NCI-H526 (cell line): ENCODE results near the gene INPP5J.
"Not testable (repeated sequence)": the region's sequence is repeated elsewhere in the genome, so short reads cannot be mapped to it uniquely, and the experiment has no call there.

Source experiments
- DNase-seq, 2 experiments: peaks; one replicate each; lab custom pipeline; 2025; lab: John Stamatoyannopoulos, UW

The INPP5J gene

DNA sequence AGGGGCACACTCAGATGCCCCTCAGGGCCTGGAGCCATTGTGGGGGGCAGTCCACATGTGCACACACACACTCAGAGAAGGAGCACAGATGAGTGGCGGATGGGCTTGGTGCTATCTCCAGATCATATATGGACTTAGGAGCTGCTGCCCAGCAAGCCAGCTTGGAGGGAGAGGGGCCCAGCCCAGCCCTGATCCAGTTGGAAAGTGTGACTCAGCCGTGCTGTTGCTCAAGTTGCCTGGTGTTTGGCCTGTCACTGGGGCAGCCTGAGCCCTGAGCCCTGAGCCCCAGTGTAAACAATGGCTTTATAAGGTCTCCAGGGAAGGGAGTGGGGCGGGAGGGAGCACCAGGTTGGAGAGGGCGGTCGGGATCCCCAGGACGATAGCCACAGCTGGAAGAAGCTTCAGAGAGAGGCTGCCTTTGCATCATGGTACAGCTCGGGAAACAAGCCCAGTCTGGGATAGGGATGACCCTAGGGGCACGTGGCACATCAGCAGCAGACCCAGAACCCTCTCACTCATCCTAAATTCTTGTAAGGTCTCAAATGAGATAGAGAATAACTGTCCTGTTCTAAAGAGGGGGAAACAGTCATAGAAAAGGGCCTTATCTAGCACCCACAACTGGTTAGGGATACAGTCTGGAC is 20.2 kb upstream of the INPP5J start:
- no peak for DNase-seq

DNA sequence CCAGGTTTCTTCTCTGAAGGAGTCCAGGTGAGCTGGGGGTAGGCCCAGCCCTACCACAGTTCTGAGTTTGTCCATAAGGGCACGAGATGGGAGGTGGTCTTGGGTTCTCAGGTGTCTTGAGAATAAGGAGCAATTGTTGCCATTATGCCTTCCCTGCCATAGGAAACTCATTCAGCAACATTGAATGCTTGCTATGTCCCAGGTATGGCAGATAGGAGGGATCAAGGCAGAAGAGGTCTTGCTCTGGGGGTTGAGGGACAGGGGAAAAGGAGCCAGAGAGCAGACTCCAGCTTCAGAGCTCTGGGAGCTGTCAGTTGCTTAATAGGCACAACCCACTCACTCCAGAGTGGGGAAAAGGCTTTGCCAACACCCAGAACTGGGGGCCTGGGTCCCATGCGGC is 19.7 kb upstream of the INPP5J start:
- DNase-seq = no peak

DNA sequence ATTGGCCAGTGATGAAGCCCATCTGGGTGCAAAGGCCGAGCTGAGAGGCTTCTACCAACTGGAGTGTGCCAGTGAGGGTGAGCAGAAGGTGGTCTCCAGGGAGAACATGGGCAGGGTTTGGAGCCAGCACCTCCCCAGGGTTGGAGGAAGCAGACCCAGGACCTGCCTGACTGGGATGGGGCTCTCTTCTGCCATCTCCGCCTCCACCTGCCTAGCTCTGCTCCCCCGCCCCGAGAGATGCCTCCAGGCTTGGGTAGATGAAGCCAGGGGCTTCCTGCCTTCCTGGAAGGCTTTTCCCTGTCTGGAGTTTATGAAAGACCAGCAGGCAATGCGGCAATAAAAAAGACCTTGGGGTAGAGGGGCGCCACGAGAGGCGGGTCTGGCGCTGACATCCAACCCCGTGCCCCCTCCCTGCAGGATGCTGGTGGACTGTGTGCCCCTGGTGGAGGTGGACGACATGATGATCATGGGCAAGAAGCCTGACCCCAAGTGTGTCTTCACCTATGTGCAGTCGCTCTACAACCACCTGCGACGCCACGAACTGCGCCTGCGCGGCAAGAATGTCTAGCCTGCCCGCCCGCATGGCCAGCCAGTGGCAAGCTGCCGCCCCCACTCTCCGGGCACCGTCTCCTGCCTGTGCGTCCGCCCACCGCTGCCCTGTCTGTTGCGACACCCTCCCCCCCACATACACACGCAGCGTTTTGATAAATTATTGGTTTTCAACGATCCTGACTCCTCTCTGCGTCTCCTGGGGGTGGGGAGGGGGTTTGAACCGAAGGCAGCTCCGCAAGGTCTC is 18.7 kb upstream of the INPP5J start:
- DNase-seq = no peak

DNA sequence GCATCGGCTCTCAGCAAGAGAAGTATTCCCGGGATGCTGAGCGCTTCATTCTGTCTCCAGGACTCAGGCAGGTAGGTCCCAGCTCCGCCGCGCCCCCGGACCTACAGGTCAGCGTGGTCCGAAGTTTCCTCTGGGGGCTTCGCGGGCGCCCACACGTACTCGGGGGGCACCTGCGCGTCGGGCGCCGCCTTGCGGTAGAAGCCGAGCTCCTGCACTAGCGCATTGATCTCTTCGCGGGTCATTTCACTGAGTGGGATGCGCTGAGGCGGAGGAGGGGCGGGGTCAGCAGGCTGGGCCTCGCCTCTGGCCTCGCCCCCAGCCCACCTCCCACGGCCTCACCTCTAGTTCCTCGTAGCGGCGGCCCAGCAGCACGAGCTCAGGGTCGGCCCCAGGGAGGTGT is 17.9 kb upstream of the INPP5J start:
- DNase-seq = no peak

DNA sequence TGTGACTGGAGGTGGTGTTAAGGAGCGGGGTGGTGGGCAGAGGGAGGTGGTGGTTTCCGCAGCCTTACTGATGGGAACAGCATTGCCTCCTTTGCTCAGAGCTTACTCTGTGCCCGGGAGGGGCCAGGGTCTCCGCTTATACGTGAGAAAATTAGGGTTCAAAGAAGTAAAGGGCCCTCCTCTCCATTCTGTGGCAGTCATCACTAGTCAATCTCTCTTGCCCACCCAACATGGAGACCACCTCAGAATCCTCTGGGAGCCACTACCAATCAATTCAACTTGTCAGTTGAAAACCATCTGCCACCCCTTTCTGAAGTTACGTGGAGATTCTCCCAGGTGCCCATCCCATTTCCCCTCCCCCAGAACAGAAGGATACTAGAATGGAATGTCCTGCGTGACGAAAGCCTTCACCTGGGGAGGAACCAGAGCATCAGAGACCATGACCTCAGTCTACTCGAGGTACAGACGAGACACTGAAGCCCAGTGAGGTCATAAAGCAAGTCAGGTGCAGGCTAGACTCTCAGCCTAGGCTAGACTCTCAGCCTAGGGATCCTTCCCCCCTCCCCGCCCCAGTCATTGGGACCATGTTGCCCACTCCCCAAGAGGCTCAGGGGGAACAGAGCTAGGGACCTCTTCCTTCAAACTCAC is 17.4 kb upstream of the INPP5J start:
- no peak for DNase-seq

DNA sequence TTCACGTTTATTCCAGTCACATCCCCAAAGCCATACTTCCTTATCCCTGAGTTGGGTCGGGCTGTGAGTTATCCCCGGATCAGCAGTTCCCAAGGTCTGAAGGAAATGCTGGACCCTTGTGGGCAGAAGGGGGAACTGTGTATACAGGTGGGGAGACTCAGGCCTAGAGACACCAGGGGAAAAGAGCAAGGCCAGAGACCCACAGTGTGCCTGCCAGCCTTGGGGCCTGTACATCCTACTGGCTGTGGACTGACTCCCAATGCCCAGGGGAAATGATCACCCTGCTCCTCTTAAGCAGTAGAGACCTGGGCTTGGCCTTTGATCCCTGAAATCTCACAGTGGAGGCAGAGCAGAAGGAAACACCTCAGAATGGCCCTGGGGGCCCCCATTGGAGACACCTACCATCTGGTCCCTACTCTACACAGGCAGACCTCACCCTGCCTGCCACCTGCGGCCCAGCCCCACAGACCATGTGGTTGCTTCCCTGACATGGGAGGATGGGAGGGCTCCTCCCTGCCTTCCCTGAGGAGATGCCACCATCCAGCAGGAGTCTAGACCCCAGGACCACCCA is 16.7 kb upstream of the INPP5J start:
- peak in 1 of 2 experiments; percentile 15 for DNase-seq

DNA sequence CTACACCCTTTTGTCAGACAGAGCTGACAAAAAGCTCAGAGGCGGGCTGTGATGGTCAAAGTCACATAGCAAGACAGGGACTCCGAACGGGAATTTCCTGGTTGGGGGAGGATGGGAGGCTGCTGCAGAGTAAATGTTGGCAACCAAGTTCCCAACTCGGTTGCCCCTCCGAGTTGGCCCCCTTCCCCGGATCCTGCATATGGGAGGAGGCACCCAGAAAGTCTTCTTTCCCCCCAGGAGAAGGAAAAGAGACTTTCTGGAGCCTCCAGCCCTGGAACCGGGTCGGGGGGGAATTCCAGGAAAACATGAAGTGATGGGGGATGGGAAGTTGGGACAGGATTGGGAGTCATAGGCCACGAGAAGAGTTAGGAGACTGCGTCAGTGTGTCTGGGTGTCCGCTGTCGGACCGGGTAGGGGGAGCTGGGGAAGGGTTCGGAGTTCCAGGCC is 16.0 kb upstream of the INPP5J start:
- DNase-seq = no peak

DNA sequence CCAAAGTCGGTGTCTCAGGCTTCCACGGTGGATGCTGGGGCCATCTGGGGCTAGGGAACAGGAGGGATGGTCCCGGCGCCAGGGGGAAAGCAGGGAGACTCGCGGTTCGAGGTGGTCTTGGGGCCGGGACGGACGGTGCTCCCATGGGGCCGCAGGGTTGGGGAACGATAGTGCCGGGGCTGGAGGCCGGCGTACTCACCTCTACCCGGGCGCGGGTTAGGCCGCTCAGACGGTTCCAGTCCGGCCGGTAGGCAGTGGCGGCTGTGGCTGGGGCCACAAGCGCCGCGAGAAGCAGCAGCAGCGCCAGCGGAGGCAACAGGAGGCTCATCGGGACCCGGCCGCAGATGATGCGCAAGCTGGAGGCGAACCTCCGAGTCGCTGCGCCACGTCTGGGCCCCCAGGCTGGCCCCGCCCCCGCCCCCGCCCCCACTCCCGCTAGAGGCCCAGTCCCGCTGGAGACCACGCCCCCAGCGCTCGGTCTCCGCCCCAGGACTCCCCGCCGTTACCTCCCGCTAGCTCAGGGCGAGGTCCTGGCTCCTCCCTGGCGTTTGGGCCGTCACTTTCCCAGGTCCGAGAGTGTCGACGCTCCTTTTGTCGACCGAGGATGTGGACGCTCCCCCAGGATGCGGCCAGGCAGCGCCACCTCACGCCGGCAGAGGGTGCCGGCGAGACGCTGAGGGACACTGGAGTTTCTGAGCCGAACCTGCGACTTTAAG is 15.4 kb upstream of the INPP5J start, which contains the start of gene SELENOM:
TSS of gene SELENOM (minus strand) at position 391 of the 716 bp plus-strand sequence. CDS start at position 328, 63 bp downstream.
- DNase-seq = peak; percentile 95 to 98

DNA sequence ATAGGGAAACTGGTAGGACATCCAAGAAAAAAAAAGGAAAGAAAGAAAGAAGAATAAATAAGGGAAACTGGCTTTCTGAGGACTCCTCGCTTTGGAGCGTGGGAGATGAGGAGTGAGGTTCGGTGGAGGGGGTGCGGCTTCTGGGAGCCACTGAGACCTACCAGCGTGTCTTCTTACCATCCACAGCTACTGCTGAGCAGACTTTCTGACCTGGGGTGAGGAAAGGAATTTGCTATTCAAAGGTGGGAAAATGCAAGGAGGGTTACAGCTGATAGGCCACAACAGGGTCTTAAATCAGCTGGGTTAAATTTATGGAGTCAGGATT is 14.9 kb upstream of the INPP5J start:
- DNase-seq = no peak

DNA sequence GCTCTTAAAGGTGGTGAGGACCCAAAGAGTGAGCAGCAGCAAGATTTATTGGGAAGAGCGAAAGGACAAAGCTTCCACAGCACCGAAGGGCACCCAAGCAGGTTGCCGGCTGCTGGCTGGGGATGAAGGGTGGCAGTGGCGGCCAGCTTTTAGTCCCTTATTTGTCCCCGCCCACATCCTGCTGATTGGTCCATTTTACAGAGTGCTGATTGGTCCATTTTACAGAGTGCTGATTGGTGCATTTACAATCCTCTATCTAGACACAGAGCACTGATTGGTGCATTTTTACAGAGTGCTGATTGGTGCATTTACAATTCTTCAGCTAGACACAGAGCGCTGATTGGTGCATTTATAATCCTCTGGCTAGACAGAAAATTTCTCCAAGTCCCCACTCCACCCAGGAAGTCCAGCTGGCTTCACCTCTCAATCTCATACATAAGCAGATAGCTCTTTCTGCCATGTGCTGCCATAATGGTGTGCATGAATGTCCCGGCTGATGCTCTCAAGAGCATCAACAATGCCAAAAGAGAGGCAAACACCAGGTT is 10.1 kb upstream of the INPP5J start:
- DNase-seq = not testable (repeated sequence)

DNA sequence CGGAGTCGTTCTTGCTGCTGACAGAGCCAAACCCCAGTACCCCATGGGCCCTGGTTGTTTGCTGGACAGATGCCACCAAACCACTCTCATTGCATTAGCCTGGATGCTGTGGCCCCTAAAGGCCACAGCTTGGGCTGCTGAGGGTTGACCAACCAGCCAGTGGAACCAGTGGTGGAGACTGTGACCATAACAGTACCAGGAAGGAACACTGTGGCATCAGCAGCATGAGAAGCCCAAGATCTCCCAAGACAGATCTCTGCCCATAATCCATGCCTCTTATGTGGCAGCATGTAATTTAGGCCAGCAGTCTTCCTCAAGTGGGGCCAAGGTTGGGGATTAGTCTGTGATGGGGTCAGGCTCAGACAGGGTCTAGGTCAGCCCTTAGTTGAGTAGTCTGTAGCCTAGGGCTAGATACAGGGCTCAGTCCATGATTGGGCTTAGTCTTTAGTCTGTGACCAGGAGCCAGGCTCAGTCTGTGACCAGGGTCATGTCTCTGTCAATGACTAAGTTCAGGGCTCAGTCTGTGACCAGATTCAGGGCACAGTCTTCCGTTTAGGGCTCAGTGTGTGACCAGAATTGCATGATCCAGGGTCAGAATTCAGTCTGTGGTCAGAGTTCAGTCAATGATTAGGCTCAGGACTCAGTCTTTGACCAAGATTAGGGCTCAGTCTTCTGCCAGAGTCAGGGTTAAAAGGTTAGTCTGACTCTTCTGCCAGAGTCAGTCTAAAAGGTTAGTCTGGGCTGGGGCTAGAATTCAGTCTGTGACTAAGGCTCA is 4.5 kb upstream of the INPP5J start:
- DNase-seq = no peak

DNA sequence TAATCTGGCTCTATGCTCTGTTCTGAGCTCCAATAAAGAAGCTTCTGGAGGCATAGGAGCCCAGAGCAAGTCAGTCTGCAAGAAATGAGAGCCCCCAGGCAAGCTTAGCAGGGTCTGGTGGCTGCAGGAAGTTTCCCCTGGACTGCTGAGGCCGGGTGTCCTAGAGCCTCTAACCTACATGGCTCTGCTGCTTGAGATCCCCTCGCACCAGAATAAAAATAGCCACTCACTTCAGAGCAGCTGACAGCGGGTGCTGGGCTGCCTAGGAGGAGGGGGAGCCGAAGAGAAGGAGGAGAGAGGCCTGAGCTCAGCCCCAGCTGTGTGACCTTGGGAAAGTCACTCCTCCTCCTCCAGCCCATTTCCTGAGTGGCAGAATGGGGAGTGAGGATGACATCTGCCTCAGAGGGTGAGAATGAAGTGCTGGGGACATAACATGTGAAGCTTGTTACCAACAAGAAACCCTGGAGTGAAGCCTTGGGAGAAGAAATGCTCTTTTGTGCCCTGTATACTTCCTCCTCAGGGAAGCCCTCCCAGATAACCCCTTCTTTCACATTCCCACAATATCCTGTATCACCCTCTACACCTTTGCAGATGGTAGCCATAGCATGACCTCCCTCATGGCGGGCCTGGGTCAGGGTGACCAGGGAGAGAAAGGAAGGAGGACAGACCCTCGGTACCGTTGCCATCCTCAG is 3.6 kb upstream of the INPP5J start:
- DNase-seq = no peak

DNA sequence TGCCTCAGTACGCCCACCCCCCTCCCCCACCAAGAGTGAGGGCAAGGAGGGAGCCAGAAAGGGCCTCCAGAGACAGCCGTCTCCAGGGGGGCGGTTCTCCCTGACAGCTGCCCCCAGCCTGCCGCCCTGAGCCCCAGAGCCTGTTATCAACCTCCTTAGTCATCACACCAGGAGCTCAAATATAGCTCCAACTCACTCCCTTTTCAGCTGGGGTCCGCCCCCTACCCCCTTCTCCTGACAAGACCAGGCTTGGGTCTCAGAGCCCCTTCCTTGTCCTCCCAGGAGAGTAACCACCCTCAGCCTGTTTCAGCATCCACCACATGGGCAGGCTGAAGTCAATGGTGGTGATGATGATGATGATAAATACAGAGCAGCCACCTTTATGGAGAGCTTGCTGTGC is 2.5 kb upstream of the INPP5J start:
- no peak for DNase-seq

DNA sequence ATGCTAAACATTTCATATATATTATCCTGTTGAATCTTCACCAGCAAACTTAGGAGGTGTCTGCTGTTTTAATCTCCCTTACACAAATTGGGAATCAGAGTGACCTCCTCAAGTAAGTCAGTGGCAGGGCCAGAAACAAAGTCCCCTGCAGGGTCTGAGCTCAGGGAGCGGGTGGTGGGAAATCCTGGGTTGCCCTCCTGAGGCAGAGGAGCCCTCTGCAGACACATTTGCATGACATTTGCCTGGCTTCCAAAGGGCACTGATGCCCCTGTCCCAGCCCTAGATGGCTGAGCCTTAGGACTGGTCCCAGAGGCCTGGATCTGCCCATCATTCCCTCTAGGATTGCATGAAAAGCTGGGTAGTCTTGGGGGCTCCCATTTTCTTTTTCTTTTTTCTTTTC is 2.1 kb upstream of the INPP5J start:
- peak; percentile 11 to 82 for DNase-seq

DNA sequence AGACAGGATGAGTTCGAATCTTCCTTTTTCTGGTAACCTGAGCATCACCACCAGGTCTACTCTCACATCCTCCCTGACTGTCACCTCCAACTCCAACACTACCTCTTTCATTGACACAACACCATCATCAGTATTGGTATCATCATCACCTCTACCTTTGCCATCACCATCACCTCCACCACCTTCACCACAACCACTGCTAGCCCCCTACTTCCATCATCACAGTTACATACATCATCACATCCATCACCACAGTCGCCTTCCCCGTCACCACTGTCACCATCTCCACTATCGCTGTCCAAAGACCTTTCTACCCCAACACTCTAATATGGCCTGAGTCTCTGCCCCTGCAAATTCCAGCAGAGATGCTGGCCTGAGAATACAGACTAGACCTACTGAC is 1.4 kb upstream of the INPP5J start:
- DNase-seq = no peak

DNA sequence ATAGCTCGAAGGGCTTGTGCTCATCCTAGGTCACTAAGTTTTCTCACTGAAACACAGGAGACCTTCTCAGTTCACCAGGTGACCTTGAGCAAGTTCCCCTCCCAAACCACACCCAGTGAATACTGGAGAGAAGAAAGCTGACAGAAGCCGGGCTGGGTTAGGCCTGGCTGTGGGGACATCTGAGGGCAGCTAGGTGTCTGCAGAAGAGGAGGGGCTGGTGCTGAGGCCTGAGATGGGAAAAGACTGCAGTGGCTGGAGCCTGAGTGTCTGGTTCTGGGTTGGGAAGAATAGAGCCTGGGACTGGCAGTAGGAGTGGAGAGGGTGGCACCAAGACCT is 602 bp upstream of the INPP5J start:
- DNase-seq = peak in 1 of 2 experiments; percentile 40

DNA sequence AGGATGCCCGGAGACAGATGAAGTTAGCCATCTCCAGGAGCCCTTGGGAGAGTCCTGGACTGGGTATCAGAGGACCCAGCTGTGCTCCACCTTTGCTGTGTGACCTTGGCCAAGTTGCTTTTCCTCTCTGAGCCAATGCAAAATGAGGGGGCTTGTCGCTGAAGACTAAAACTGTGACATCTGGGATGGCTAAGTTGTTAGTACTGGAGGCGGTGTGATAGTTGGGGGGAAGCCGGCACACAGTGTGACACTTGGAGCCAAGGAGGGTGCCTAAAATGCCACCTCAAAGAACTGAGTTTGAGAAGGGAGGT is 481 bp downstream of the INPP5J start:
- DNase-seq = no peak

DNA sequence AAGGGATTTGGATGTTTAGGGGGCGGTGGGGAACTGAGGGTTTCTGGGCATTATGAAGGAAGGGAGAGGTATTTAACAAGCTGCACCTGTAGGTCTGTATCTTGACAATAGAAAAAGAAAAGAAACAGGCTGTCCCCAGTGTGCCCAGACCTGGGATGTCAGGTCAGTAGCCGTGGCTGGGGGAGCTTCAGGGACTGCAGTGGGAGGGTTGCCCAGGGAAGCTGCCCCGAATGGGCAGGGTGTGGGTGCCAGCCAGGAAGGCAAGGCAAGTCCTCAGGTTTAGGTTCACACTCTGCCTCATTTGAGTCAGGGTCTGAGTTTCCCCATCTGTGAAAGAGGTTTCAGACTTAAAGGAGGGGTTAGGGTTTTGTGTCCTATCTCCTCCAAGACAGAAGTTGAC is 1.5 kb downstream of the INPP5J start:
- no peak for DNase-seq

DNA sequence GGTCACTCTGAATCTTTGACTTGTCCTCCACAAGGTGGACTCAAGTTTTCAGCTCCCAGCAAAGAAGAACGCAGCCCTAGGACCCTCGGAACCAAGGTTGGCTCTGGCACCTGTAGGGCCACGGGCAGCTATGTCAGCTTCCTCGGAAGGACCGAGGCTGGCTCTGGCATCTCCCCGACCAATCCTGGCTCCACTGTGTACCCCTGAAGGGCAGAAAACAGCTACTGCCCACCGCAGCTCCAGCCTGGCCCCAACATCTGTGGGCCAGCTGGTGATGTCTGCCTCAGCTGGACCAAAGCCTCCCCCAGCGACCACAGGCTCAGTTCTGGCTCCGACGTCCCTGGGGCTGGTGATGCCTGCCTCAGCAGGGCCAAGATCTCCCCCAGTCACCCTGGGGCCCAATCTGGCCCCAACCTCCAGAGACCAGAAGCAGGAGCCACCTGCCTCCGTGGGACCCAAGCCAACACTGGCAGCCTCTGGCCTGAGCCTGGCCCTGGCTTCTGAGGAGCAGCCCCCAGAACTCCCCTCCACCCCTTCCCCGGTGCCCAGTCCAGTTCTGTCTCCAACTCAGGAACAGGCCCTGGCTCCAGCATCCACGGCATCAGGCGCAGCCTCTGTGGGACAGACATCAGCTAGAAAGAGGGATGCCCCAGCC is 2.2 kb downstream of the INPP5J start:
- DNase-seq = no peak

DNA sequence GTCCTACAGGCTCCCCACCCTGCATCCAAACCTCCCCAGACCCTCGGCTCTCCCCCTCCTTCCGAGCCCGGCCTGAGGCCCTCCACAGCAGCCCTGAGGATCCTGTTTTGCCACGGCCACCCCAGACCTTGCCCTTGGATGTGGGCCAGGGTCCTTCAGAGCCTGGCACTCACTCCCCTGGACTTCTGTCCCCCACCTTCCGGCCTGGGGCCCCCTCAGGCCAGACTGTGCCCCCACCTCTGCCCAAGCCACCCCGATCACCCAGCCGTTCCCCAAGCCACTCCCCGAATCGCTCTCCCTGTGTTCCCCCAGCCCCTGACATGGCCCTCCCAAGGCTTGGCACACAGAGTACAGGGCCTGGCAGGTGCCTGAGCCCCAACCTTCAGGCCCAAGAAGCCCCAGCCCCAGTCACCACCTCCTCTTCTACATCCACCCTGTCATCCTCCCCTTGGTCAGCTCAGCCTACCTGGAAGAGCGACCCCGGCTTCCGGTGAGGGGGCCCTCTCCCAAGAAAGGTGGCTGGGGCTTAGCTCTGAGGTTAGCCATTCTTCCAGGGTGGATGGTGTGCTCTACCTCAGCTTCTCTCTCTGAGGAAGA is 2.9 kb downstream of the INPP5J start:
- no peak for DNase-seq
